Activated CD4-positive, alpha-beta T cell treated with anti-CD3 and anti-CD28 coated beads, Interleukin-2, Interleukin-6, amounts not matched to agents 100 ng/mL and 50 ng/mL, durations not matched to agents 16 hours and 8 hours (primary cell): Measurements from ENCODE around the gene CCNL1.

Experiments
- DNase-seq: peaks from one replicate; pipeline ENCODE4 v3.0.0-alpha.2; 2020

The CCNL1 gene

GRCh38 chr3:157101486-157101885 is 58.5 kb downstream of the CCNL1 start:
- no peak for DNase-seq

GRCh38 chr3:157100608-157101396 is 59.1 kb downstream of the CCNL1 start:
- no peak for DNase-seq

GRCh38 chr3:157100096-157100477 is 59.9 kb downstream of the CCNL1 start:
- no peak for DNase-seq

DNA sequence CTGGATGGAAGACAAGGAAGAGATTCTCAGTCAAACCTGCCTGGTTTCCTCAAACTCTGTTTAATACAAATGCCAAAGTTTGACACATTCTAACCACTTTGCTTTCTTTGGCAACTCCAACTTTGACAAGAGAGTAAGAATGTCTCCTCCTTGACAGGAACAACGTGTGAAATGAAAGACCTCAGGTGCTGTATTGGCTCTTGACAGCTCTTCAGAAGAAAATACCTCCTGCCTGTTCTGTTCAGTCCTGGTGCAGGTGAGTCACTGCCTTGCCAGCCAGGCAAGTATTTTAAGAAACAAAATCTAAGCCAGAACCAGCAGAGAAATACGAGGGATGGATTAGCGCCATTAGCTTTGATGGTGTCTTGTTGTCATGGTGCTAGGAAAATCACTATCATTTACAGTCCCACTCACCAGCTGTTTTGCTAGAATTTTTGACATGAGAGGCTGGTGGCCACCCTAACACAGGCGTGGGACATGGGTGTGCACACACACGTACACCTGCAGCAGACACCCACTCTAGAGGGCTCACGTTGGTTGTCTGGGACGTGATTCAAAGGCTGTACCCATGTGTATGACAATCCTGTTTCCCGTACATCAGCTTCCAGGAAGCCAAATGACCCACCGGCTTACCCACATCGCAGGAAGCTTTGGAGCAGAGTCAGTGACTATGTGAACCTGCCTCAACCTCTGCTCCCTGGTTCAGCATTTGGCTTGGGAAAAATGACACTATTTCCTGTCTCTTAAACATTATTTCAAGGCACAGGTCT is 60.4 kb downstream of the CCNL1 start:
- DNase-seq = no peak

DNA sequence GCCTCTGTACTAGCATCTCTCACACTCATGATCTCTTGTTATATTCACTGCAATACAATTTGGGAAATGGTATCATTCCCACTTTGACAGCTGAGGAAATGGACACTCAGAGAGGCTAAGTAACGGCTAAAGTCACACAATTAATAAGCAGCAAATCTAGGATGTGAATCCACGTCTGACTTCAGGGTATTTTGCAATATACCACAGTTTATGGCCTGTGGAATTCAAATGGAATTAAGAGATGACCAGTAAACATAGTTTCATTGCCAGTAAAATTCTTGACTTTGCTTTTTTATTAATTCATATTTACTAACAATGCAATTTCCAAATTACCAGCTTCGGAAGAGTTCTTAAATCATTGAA is 61.1 kb downstream of the CCNL1 start:
- DNase-seq = no peak

GRCh38 chr3:157098121-157098822 is 61.7 kb downstream of the CCNL1 start:
- peak; percentile 57 for DNase-seq
